ENCODE results near the gene PROX2. TPM values are rescaled to one million over a fixed set of nuclear protein-coding genes. Genes with fewer than 3 reads are reported as not detected.

Gene PROX2
- total and polyA plus RNA-seq, 2 donors (not counting 3 experiments of a cell fraction or from before 2014, with no cell fraction given) = 0.01 TPM; not detected in 1

GRCh38 chr14:74866708-74867389 is 9.1 kb downstream of the PROX2 start:
- DNase-seq (ENCODE audit: low read depth, low spot score) = no peak
- Histone ChIP-seq H2AFZ (ENCODE audit: low read depth, low read length) (no peak overlapping the region), H3K4me3 (replicated peaks in 1 of 3; ENCODE audit: insufficient read depth in 1 of 3, low read depth in 1 of 3, low read length in 3 of 3) (no peak overlapping the region), H4K20me1 (replicated peaks; ENCODE audit: control insufficient read depth, extremely low read depth, insufficient read depth, low read length) (no peaks in the 10 kb centered on the region), H3K9ac (replicated peaks; ENCODE audit: extremely low read depth, insufficient read depth, low read length) (no peak overlapping the region), H3K4me1 (ENCODE audit: control insufficient read depth, extremely low read depth, insufficient read depth, low read length) (no peaks in the 10 kb centered on the region), H3K9me3 (replicated peaks; ENCODE audit: control insufficient read depth, insufficient read depth, low read length) (no peaks in the 10 kb centered on the region), H3K79me2 (ENCODE audit: control insufficient read depth, insufficient read depth, low read length) (no peaks in the 10 kb centered on the region), H3K36me3 (ENCODE audit: control insufficient read depth in 2 of 2, extremely low read depth in 1 of 2, insufficient read depth in 2 of 2, low read length in 2 of 2) (no peaks in the 10 kb centered on the region), H3K4me2 (ENCODE audit: insufficient read depth, low read length) (no peak overlapping the region), H3K27ac (ENCODE audit: insufficient read depth, low read depth, low read length) (no peak overlapping the region), H3K9me1 (replicated peaks; ENCODE audit: control insufficient read depth, extremely low read depth, insufficient read depth, low read length) (no peaks in the 10 kb centered on the region), H3K27me3 (ENCODE audit: control insufficient read depth in 2 of 2, insufficient read depth in 2 of 2, low read length in 2 of 2) (peaks cover 5 to 9% of the 10 kb centered on the region in 2 experiments)
- intact Hi-C loops (cut with micrococcal nuclease) = no loop called here
- ChIA-PET CTCF (interaction anchor here (9.4 kb wide), 1 partner anchor 39 kb away, joined by 58 read pairs; no protein-coding TSS in a partner anchor), POLR2A (no interaction called here)
- TF ChIP-seq, protein P1, sequence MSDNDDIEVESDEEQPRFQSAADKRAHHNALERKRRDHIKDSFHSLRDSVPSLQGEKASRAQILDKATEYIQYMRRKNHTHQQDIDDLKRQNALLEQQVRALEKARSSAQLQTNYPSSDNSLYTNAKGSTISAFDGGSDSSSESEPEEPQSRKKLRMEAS (IDR thresholded peaks at IDR 0.05; ENCODE audit: insufficient read depth, insufficient read length) = no peak
- TF ChIP-seq, protein P2, sequence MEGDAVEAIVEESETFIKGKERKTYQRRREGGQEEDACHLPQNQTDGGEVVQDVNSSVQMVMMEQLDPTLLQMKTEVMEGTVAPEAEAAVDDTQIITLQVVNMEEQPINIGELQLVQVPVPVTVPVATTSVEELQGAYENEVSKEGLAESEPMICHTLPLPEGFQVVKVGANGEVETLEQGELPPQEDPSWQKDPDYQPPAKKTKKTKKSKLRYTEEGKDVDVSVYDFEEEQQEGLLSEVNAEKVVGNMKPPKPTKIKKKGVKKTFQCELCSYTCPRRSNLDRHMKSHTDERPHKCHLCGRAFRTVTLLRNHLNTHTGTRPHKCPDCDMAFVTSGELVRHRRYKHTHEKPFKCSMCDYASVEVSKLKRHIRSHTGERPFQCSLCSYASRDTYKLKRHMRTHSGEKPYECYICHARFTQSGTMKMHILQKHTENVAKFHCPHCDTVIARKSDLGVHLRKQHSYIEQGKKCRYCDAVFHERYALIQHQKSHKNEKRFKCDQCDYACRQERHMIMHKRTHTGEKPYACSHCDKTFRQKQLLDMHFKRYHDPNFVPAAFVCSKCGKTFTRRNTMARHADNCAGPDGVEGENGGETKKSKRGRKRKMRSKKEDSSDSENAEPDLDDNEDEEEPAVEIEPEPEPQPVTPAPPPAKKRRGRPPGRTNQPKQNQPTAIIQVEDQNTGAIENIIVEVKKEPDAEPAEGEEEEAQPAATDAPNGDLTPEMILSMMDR (IDR thresholded peaks at IDR 0.05; ENCODE audit: extremely low read depth in 1 of 2, insufficient read depth in 1 of 2, low read depth in 1 of 2, low read length in 2 of 2) = no peak
- no peak for TF ChIP-seq GATA2 (IDR thresholded peaks at IDR 0.05; ENCODE audit: insufficient read depth, insufficient read length, low read depth, low read length)
- no peak for TF ChIP-seq EZH2 (IDR thresholded peaks at IDR 0.05; ENCODE audit: borderline replicate concordance, low read depth, low read length, severe bottlenecking)
- TF ChIP-seq MYC (IDR thresholded peaks at IDR 0.05; ENCODE audit: low read depth, low read length) = no peak
- no peak for TF ChIP-seq FOS (IDR thresholded peaks at IDR 0.05; ENCODE audit: borderline replicate concordance, insufficient read depth, low read length)
- no peak for TF ChIP-seq JUN (IDR thresholded peaks at IDR 0.05; ENCODE audit: borderline replicate concordance, insufficient read depth, insufficient read length, low read depth)
- no peak for TF ChIP-seq POLR2AphosphoS5 (IDR thresholded peaks at IDR 0.05; ENCODE audit: insufficient read depth, low read depth, low read length)
- no peak for TF ChIP-seq POLR2A (IDR thresholded peaks at IDR 0.05; ENCODE audit: low read depth, low read length)
- dilution Hi-C loops (cut with MboI; ENCODE audit: extremely low pct_ligation_motif_present, low sequenced_read_pairs) = no loop called here
- no peak for FAIRE-seq
- no TSS peak for BruUV-seq (replicated peaks)
